ENCODE results near the gene LBHD2. TPM values are rescaled to one million over a fixed set of nuclear protein-coding genes. Genes with fewer than 3 reads are reported as not detected.

LBHD2 gene
- total and polyA plus RNA-seq, 2 of the 8 experiments (the other 6 are each of a cell fraction or from before 2014, with no cell fraction given): not detected

- Histone ChIP-seq H3K14ac (ENCODE audit: insufficient read length) (no peak within 1 kb of the TSS), H4K91ac (replicated peaks; ENCODE audit: insufficient read length, low read length) (peak within 1 kb of the TSS; percentile 49), H3K4me3 (ENCODE audit: extremely low read depth in 1 of 4, insufficient read depth in 2 of 4, low read depth in 3 of 4, low read length in 4 of 4) (peak within 1 kb of the TSS; percentile 77 to 93 (median 79)), H3K4me2 (ENCODE audit: insufficient read depth in 1 of 2, low read depth in 2 of 2, low read length in 2 of 2) (peak within 1 kb of the TSS; percentile 81 to 95), H3K79me1 (ENCODE audit: low read depth, low read length) (no peaks in the 10 kb centered on the region; the same call in 1 of the 2 replicates), H3K36me3 (ENCODE audit: control insufficient read depth in 2 of 4, insufficient read depth in 4 of 4, low read length in 3 of 4) (no peaks in the 10 kb centered on the region), H3K79me2 (ENCODE audit: control insufficient read depth in 1 of 2, insufficient read depth in 2 of 2, low read length in 2 of 2) (peaks cover 16 to 34% of the 10 kb centered on the region in 2 experiments), H2BK15ac (ENCODE audit: low read length) (0 out of 2 replicates have a peak within 1 kb of the TSS, but pooled peaks have one; percentile 78), H3K9ac (replicated peaks in 1 of 4; ENCODE audit: extremely low read depth in 1 of 4, low read depth in 3 of 4, low read length in 3 of 4) (peak within 1 kb of the TSS; percentile 60 to 94 (median 68); a peak in 6 of 7 replicates), H2BK120ac (replicated peaks; ENCODE audit: low read depth, low read length) (no peak within 1 kb of the TSS), H3K23ac (ENCODE audit: insufficient read length) (no peak within 1 kb of the TSS), H3K4ac (replicated peaks; ENCODE audit: insufficient read length, low read depth, low read length) (peak within 1 kb of the TSS; percentile 97), H2BK5ac (ENCODE audit: low read depth, low read length) (peak within 1 kb of the TSS; percentile 83; the same call in 1 of the 2 replicates), H4K20me1 (replicated peaks in 1 of 2; ENCODE audit: control insufficient read depth in 1 of 2, insufficient read depth in 2 of 2, low read length in 2 of 2) (peaks cover 10 to 11% of the 10 kb centered on the region in 2 experiments), H2AFZ (ENCODE audit: low read length) (peak within 1 kb of the TSS; percentile 94; the same call in 1 of the 2 replicates), H2BK20ac (ENCODE audit: low read length) (no peak within 1 kb of the TSS), H3K18ac (ENCODE audit: extremely low read depth, low read length) (peak within 1 kb of the TSS; percentile 76), H2BK12ac (ENCODE audit: low read depth, low read length) (no peak within 1 kb of the TSS; the same call in 1 of the 2 replicates), H3K4me1 (replicated peaks in 1 of 4; ENCODE audit: control insufficient read depth in 3 of 4, insufficient read depth in 4 of 4, low read length in 3 of 4) (peaks cover 0 to 7% (median 0%) of the 10 kb centered on the region in 4 experiments; a peak in 5 of 7 replicates), H3K23me2 (ENCODE audit: low read depth, low read length) (peaks cover 12% of the 10 kb centered on the region), H3K56ac (replicated peaks; ENCODE audit: insufficient read length, low read depth, low read length) (peak within 1 kb of the TSS; percentile 25), H4K8ac (ENCODE audit: extremely low read depth, insufficient read depth, low read length) (peak within 1 kb of the TSS; percentile 79), H3K9me3 (ENCODE audit: insufficient read depth in 2 of 2, low read depth in 1 of 2, low read length in 1 of 2) (no peaks in the 10 kb centered on the region), H3K27ac (ENCODE audit: low read depth, low read length) (no peak within 1 kb of the TSS; the same call in 1 of the 2 replicates), H2AK5ac (ENCODE audit: low read depth, low read length) (no peak within 1 kb of the TSS), H3K27me3 (replicated peaks in 1 of 4; ENCODE audit: control insufficient read depth in 3 of 4, extremely low read depth in 1 of 4, insufficient read depth in 3 of 4, low read length in 3 of 4) (no peaks in the 10 kb centered on the region), H4K5ac (ENCODE audit: insufficient read length, low read depth, low read length) (peak within 1 kb of the TSS; percentile 39)
- DNase-seq (ENCODE audit: low read depth in 1 of 2, low spot score in 2 of 2) (peak; percentile 46 to 86), FAIRE-seq (no peak)
- ChIA-PET CTCF (ENCODE audit: partially characterized antibody) (interaction anchor here (0.6 to 1.9 kb wide), 6 partner anchors 10 to 1025 kb away, joined by 3 to 7 read pairs (median 4); no protein-coding TSS in a partner anchor), POLR2A (ENCODE audit: partially characterized antibody) (interaction anchor here (0.7 to 1.6 kb wide), 6 partner anchors 9 to 465 kb away, joined by 3 to 4 read pairs (median 3); partner anchors contain the start of gene CKB)
- WGBS, 2 experiments (ENCODE audit: extremely low coverage in 1 of 2, insufficient coverage in 1 of 2, insufficient read length in 1 of 2, insufficient replicate concordance in 2 of 2, low coverage in 1 of 2, low lambda C conversion rate in 2 of 2, missing lambda C conversion rate in 1 of 2): 0% methylated on average over 31 of the region's 113 CpGs; no CpG with 5 or more reads in 1 of the 2 experiments
- TF ChIP-seq CREB1 (IDR thresholded peaks at IDR 0.05) (no peak), NANOG (IDR thresholded peaks at IDR 0.05; ENCODE audit: insufficient read depth, low read depth, low read length, poor library complexity, severe bottlenecking) (no peak), KDM4A (IDR thresholded peaks at IDR 0.05; ENCODE audit: low read depth, low read length, severe bottlenecking) (peak; percentile 96), GTF2F1 (IDR thresholded peaks at IDR 0.05; ENCODE audit: borderline replicate concordance, low read depth, low read length) (no peak), EZH2 (IDR thresholded peaks at IDR 0.05; ENCODE audit: low read depth, low read length, severe bottlenecking) (no peak), JUN (IDR thresholded peaks at IDR 0.05; ENCODE audit: low read depth, low read length) (no peak), SAP30 (IDR thresholded peaks at IDR 0.05; ENCODE audit: insufficient read depth, insufficient replicate concordance, low read length) (no peak), SUZ12 (IDR thresholded peaks at IDR 0.05; ENCODE audit: low read length) (no peak), NRF1 (IDR thresholded peaks at IDR 0.05; ENCODE audit: low read depth, low read length) (peak; percentile 68), RBBP5 (IDR thresholded peaks at IDR 0.05; ENCODE audit: borderline replicate concordance, low read depth, low read length) (peak; percentile 70; the same call in 1 of the 2 replicates), KDM1A (IDR thresholded peaks at IDR 0.05; ENCODE audit: borderline replicate concordance, low read length) (no peak)
Measured at GRCh38 chr14:103057372-103058163, 26.4 kb upstream of the LBHD2 start, which contains the start of gene CDC42BPB. CDC42BPB (minus strand) TSS chr14:103057549; CDS start chr14:103057173, 376 bp downstream.
